Neural cell (in vitro differentiated cells): ENCODE data around the gene COQ8B. TPM values are rescaled to one million over a fixed set of nuclear protein-coding genes. Genes with fewer than 3 reads are reported as not detected.

Experiments used
- H2AFZ ChIP-seq: fragments of 200-600, 300-800 bp; sonication (generic), shearing (Covaris generic); 2 replicates; pipeline ENCODE4 v1.6.0; 2014; ENCODE audit warnings: low read depth, mild to moderate bottlenecking, antibody characterized with exemption, low read length, moderate library complexity
- H3F3A ChIP-seq: fragments of 200-600 bp; shearing (Covaris generic); 2 replicates; pipeline ENCODE4 v1.6.1; 2016; ENCODE audit warnings: mild to moderate bottlenecking, moderate library complexity, mixed read lengths, antibody characterized with exemption, low read length; ENCODE audit not compliant: insufficient read depth, poor library complexity, severe bottlenecking
- H3K27ac ChIP-seq: fragments of 200-600, 300-800 bp; sonication (generic), shearing (Covaris generic); 2 replicates; pipeline ENCODE4 v1.5.1; 2014; ENCODE audit warnings: mild to moderate bottlenecking, low read length, moderate library complexity
- H3K27me3 ChIP-seq: fragments of 300-800, 200-600 bp; sonication (generic), shearing (Covaris generic); 2 replicates; pipeline ENCODE4 v1.6.0; 2014; ENCODE audit warnings: mild to moderate bottlenecking, low read depth, low read length, moderate library complexity; ENCODE audit not compliant: insufficient read depth
- H3K36me3 ChIP-seq: fragments of 300-800, 200-600 bp; sonication (generic), shearing (Covaris generic); 2 replicates; pipeline ENCODE4 v1.5.1; 2014; ENCODE audit warnings: mild to moderate bottlenecking, antibody characterized with exemption, low read length, moderate library complexity; ENCODE audit not compliant: insufficient read depth
- H3K4me2 ChIP-seq: fragments of 300-800, 200-600 bp; sonication (generic), shearing (Covaris generic); 2 replicates; pipeline ENCODE4 v1.6.0; 2014; ENCODE audit warnings: mild to moderate bottlenecking, low read length
- H3K4me3 ChIP-seq: fragments of 300-800, 200-600 bp; sonication (generic), shearing (Covaris generic); 2 replicates; pipeline ENCODE4 v1.5.1; 2014; ENCODE audit warnings: mild to moderate bottlenecking, low read length, moderate library complexity
- H3K79me2 ChIP-seq: fragments of 200-600 bp; shearing (Covaris generic); replicated peaks from 2 replicates; pipeline ENCODE4 v1.6.0; 2014; ENCODE audit warnings: mild to moderate bottlenecking, low read length, moderate library complexity; ENCODE audit not compliant: insufficient read depth
- H3K9ac ChIP-seq: fragments of 300-800, 200-600 bp; sonication (generic), shearing (Covaris generic); 2 replicates; pipeline ENCODE4 v1.6.1; 2016; ENCODE audit warnings: mild to moderate bottlenecking, low read length, mixed read lengths
- H3K9me2 ChIP-seq: fragments of 200-600 bp; shearing (Covaris generic); 2 replicates; pipeline ENCODE4 v1.6.1; 2016; ENCODE audit warnings: mild to moderate bottlenecking, low read length, mixed read lengths; ENCODE audit not compliant: insufficient read depth
- H3K9me3 ChIP-seq: fragments of 200-600, 300-800 bp; sonication (generic), shearing (Covaris generic); 2 replicates; pipeline ENCODE4 v1.6.1; 2016; ENCODE audit warnings: mild to moderate bottlenecking, mixed run types, low read length, moderate library complexity, mixed read lengths
- H4K20me1 ChIP-seq: fragments of 200-600 bp; shearing (Covaris generic); 2 replicates; pipeline ENCODE4 v1.6.1; 2016; ENCODE audit warnings: mild to moderate bottlenecking, mixed run types; ENCODE audit not compliant: insufficient read depth
- EP300 ChIP-seq: fragments of 450-650 bp; conservative IDR thresholded peaks from 2 replicates; pipeline ENCODE4 v1.6.1; 2014; ENCODE audit warnings: antibody characterized with exemption, mild to moderate bottlenecking, moderate library complexity; ENCODE audit not compliant: poor library complexity, severe bottlenecking
- EZH2 ChIP-seq: fragments of 200-600, 300-800 bp; shearing (Covaris generic), sonication (generic); IDR thresholded peaks from 2 replicates; pipeline ENCODE4 v1.6.1; 2014; ENCODE audit warnings: antibody characterized with exemption, low read length, borderline replicate concordance, mild to moderate bottlenecking; ENCODE audit not compliant: insufficient read depth, poor library complexity, severe bottlenecking
- MXI1 ChIP-seq: fragments of 450-650 bp; conservative IDR thresholded peaks from 2 replicates; pipeline ENCODE4 v1.6.1; 2014; ENCODE audit warnings: antibody characterized with exemption, mild to moderate bottlenecking; ENCODE audit not compliant: poor library complexity, severe bottlenecking
- POLR2AphosphoS5 ChIP-seq: IDR thresholded peaks from 2 replicates; pipeline ENCODE4 v1.6.1; 2012
- RAD21 ChIP-seq: fragments of 450-650 bp; conservative IDR thresholded peaks from 2 replicates; pipeline ENCODE4 v1.6.1; 2014; ENCODE audit warnings: antibody characterized with exemption, mild to moderate bottlenecking, moderate library complexity
- SMC3 ChIP-seq: fragments of 450-650 bp; conservative IDR thresholded peaks from 2 replicates; pipeline ENCODE4 v1.6.1; 2014; ENCODE audit warnings: antibody characterized with exemption, mild to moderate bottlenecking, moderate library complexity; ENCODE audit not compliant: poor library complexity
- TAF1 ChIP-seq: IDR thresholded peaks from 2 replicates; pipeline ENCODE4 v1.6.1; 2012; ENCODE audit warnings: low read depth
- polyA plus RNA-seq: library from polyadenylated mRNA; depleted of rRNA; stranded (reverse); fragments of >200 nt; gene quantifications from 2 replicates; pipeline ENCODE4 v1.2.3, GENCODE V29; 2014
- TF ChIP-seq, protein P1 (sequence below): fragments of 450-650 bp; IDR thresholded peaks from 2 replicates; pipeline ENCODE4 v1.5.1; 2014; ENCODE audit warnings: antibody characterized with exemption, mild to moderate bottlenecking, moderate library complexity; ENCODE audit not compliant: poor library complexity, severe bottlenecking
- TF ChIP-seq, protein P2 (sequence below): IDR thresholded peaks from 2 replicates; pipeline ENCODE4 v1.6.1; 2012; ENCODE audit warnings: borderline replicate concordance

Gene COQ8B
- polyA plus RNA-seq, 1 donor from 2014 or later, result 83.2 TPM

- Histone ChIP-seq H3K27me3 (no peaks in the 10 kb centered on the region), H3F3A (no peaks in the 10 kb centered on the region), H3K9me2 (no peaks in the 10 kb centered on the region), H2AFZ (no peak overlapping the region), H3K27ac (no peak overlapping the region), H3K36me3 (peaks cover 25% of the 10 kb centered on the region), H3K4me2 (no peak overlapping the region), H3K9me3 (peaks cover 9% of the 10 kb centered on the region), H4K20me1 (no peaks in the 10 kb centered on the region), H3K79me2 (no peaks in the 10 kb centered on the region), H3K9ac (no peak overlapping the region), H3K4me3 (no peak overlapping the region)
- TF ChIP-seq, protein P1, sequence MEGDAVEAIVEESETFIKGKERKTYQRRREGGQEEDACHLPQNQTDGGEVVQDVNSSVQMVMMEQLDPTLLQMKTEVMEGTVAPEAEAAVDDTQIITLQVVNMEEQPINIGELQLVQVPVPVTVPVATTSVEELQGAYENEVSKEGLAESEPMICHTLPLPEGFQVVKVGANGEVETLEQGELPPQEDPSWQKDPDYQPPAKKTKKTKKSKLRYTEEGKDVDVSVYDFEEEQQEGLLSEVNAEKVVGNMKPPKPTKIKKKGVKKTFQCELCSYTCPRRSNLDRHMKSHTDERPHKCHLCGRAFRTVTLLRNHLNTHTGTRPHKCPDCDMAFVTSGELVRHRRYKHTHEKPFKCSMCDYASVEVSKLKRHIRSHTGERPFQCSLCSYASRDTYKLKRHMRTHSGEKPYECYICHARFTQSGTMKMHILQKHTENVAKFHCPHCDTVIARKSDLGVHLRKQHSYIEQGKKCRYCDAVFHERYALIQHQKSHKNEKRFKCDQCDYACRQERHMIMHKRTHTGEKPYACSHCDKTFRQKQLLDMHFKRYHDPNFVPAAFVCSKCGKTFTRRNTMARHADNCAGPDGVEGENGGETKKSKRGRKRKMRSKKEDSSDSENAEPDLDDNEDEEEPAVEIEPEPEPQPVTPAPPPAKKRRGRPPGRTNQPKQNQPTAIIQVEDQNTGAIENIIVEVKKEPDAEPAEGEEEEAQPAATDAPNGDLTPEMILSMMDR, result no peak
- TF ChIP-seq, protein P2, sequence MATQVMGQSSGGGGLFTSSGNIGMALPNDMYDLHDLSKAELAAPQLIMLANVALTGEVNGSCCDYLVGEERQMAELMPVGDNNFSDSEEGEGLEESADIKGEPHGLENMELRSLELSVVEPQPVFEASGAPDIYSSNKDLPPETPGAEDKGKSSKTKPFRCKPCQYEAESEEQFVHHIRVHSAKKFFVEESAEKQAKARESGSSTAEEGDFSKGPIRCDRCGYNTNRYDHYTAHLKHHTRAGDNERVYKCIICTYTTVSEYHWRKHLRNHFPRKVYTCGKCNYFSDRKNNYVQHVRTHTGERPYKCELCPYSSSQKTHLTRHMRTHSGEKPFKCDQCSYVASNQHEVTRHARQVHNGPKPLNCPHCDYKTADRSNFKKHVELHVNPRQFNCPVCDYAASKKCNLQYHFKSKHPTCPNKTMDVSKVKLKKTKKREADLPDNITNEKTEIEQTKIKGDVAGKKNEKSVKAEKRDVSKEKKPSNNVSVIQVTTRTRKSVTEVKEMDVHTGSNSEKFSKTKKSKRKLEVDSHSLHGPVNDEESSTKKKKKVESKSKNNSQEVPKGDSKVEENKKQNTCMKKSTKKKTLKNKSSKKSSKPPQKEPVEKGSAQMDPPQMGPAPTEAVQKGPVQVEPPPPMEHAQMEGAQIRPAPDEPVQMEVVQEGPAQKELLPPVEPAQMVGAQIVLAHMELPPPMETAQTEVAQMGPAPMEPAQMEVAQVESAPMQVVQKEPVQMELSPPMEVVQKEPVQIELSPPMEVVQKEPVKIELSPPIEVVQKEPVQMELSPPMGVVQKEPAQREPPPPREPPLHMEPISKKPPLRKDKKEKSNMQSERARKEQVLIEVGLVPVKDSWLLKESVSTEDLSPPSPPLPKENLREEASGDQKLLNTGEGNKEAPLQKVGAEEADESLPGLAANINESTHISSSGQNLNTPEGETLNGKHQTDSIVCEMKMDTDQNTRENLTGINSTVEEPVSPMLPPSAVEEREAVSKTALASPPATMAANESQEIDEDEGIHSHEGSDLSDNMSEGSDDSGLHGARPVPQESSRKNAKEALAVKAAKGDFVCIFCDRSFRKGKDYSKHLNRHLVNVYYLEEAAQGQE, result no peak
- TF ChIP-seq MXI1 (no peak), TAF1 (no peak), RAD21 (no peak), SMC3 (no peak), EP300 (no peak), POLR2AphosphoS5 (no peak), EZH2 (no peak)
Observed at GRCh38 chr19:40672573-40673299, 44.0 kb downstream of the COQ8B start.

DNA sequence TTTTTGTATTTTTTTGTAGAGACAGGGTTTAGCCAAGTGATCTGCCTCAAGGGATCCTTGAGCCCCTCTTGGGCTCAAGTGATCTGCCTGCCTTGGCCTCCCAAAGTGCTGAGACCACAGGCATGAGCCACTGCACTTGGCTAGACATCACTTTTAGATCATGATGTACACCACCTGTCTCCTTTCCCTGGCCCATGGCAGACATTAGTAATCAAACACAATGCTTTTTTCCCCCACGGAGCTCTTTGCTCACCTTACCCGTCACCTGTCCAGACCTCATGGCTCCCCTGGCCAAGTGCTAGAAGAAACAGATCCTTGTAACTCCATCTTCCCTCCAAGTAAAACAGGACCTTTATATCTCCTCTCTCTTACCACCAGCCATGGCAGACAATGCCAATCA lies 44.6 kb downstream of the COQ8B start:
- Histone ChIP-seq H4K20me1 (no peaks in the 10 kb centered on the region), H3K4me3 (no peak overlapping the region), H2AFZ (no peak overlapping the region), H3F3A (no peaks in the 10 kb centered on the region), H3K9ac (no peak overlapping the region), H3K9me3 (peaks cover 9% of the 10 kb centered on the region), H3K36me3 (peaks cover 25% of the 10 kb centered on the region), H3K9me2 (no peaks in the 10 kb centered on the region), H3K4me2 (no peak overlapping the region), H3K79me2 (no peaks in the 10 kb centered on the region), H3K27me3 (no peaks in the 10 kb centered on the region), H3K27ac (no peak overlapping the region)
- TF ChIP-seq SMC3 (no peak), MXI1 (no peak), RAD21 (no peak), TAF1 (no peak)
- TF ChIP-seq, protein P1, result no peak
- TF ChIP-seq, protein P2, result no peak
